Esophagus squamous epithelium (tissue), 5 donors: ENCODE measurements around the gene TK2. TPM values are rescaled to one million over a fixed set of nuclear protein-coding genes. Genes with fewer than 3 reads are reported as not detected.

ENCODE experiments used
- DNase-seq: peaks from one replicate; lab custom pipeline; 2025; lab: John Stamatoyannopoulos, UW
- H3K27ac ChIP-seq, 4 donors: fragments of 200-600 bp; sonication (generic); one replicate each; pipeline ENCODE4 v1.5.1; 2016 to 2019; ENCODE audit warnings: mild to moderate bottlenecking in 1 of 4
- H3K27me3 ChIP-seq, 4 donors: fragments of 200-600 bp; sonication (generic); 1 replicate in 3 of 4; 2 replicates in 1 of 4; pipeline versions ENCODE4 v1.5.1 to v1.6.0; 2017 to 2021; ENCODE audit warnings: antibody characterized with exemption in 1 of 4
- H3K36me3 ChIP-seq, 3 donors: fragments of 200-600 bp; sonication (generic); one replicate each; pipeline ENCODE4 v1.5.1; 2016 to 2019
- H3K4me1 ChIP-seq, 3 donors: fragments of 200-600 bp; sonication (generic); one replicate each; pipeline ENCODE4 v1.5.1; 2017 to 2019
- H3K4me3 ChIP-seq, 4 donors: fragments of 200-600 bp; sonication (generic); 1 replicate in 3 of 4; 2 replicates in 1 of 4; pipeline ENCODE4 v1.5.1; 2016 to 2019; ENCODE audit warnings: mild to moderate bottlenecking in 2 of 4, moderate library complexity in 1 of 4
- H3K9me3 ChIP-seq, 3 donors: fragments of 200-600 bp; sonication (generic); one replicate each; pipeline ENCODE4 v1.5.1; 2016 to 2019
- POLR2A ChIP-seq, 4 donors: fragments of 450-650 bp; IDR thresholded peaks; one replicate each; pipeline ENCODE4 v1.6.1; 2017; ENCODE audit warnings: antibody characterized with exemption in 4 of 4, mild to moderate bottlenecking in 4 of 4, moderate library complexity in 3 of 4
- WGBS, 2 donors: methylation state at CpG; one replicate each; pipeline ENCODE4 v1.1.5; 2018; 5-methylcytosine and 5-hydroxymethylcytosine counted together
- intact Hi-C: fragments of 100-400 bp; cut with DNase I; formaldehyde crosslinking; loops from one replicate; pipeline ENCODE4 v1.15.0; 2022
- total RNA-seq, 4 donors: library from RNA; depleted of rRNA; stranded (reverse); fragments of >200 nt; gene quantifications; one replicate each; pipeline ENCODE4 v1.1.0, GENCODE V29; 2016
- TF ChIP-seq, protein P1 (sequence below), 6 experiments: fragments of 450-650 bp in 4 of 6; fragments of 200-600 bp in 2 of 6; sonication (generic) in 2 of 6; IDR thresholded peaks; one replicate each; pipeline ENCODE4 v1.5.1; 2016 to 2019; ENCODE audit warnings: antibody characterized with exemption in 6 of 6, mild to moderate bottlenecking in 4 of 6, moderate library complexity in 4 of 6
- donor health status: DM: yes; HTN: yes; CAD: no.

TK2 gene
- total RNA-seq, 4 donors from 2014 or later: 5.6 to 22.5 (median 13.5) TPM

- intact Hi-C loops: no loop called here
- Histone ChIP-seq H3K9me3 (no peaks in the 10 kb centered on the region), H3K27me3 (no peaks in the 10 kb centered on the region), H3K4me3 (no peak overlapping the region), H3K36me3 (no peaks in the 10 kb centered on the region), H3K27ac (no peak overlapping the region), H3K4me1 (no peaks in the 10 kb centered on the region)
- no peak for DNase-seq
- WGBS, 2 donors: 90 to 91% methylated on average over 1 to 2 of the region's 2 CpGs
- TF ChIP-seq POLR2A (IDR thresholded peaks at IDR 0.05): no peak
- TF ChIP-seq, protein P1, sequence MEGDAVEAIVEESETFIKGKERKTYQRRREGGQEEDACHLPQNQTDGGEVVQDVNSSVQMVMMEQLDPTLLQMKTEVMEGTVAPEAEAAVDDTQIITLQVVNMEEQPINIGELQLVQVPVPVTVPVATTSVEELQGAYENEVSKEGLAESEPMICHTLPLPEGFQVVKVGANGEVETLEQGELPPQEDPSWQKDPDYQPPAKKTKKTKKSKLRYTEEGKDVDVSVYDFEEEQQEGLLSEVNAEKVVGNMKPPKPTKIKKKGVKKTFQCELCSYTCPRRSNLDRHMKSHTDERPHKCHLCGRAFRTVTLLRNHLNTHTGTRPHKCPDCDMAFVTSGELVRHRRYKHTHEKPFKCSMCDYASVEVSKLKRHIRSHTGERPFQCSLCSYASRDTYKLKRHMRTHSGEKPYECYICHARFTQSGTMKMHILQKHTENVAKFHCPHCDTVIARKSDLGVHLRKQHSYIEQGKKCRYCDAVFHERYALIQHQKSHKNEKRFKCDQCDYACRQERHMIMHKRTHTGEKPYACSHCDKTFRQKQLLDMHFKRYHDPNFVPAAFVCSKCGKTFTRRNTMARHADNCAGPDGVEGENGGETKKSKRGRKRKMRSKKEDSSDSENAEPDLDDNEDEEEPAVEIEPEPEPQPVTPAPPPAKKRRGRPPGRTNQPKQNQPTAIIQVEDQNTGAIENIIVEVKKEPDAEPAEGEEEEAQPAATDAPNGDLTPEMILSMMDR (IDR thresholded peaks at IDR 0.05): no peak
Measured at GRCh38 chr16:66495440-66495839, 54.5 kb downstream of the TK2 start.

- TF ChIP-seq POLR2A (IDR thresholded peaks at IDR 0.05): no peak
- Histone ChIP-seq H3K4me1 (no peaks in the 10 kb centered on the region), H3K36me3 (no peaks in the 10 kb centered on the region), H3K4me3 (no peak overlapping the region), H3K27ac (no peak overlapping the region), H3K27me3 (no peaks in the 10 kb centered on the region), H3K9me3 (no peaks in the 10 kb centered on the region)
- WGBS, 2 donors: 87 to 90% methylated on average over 2 of the region's 2 CpGs
- no peak for DNase-seq
- intact Hi-C loops: no loop called here
Measured at GRCh38 chr16:66494916-66495315, 55.0 kb downstream of the TK2 start.

DNA sequence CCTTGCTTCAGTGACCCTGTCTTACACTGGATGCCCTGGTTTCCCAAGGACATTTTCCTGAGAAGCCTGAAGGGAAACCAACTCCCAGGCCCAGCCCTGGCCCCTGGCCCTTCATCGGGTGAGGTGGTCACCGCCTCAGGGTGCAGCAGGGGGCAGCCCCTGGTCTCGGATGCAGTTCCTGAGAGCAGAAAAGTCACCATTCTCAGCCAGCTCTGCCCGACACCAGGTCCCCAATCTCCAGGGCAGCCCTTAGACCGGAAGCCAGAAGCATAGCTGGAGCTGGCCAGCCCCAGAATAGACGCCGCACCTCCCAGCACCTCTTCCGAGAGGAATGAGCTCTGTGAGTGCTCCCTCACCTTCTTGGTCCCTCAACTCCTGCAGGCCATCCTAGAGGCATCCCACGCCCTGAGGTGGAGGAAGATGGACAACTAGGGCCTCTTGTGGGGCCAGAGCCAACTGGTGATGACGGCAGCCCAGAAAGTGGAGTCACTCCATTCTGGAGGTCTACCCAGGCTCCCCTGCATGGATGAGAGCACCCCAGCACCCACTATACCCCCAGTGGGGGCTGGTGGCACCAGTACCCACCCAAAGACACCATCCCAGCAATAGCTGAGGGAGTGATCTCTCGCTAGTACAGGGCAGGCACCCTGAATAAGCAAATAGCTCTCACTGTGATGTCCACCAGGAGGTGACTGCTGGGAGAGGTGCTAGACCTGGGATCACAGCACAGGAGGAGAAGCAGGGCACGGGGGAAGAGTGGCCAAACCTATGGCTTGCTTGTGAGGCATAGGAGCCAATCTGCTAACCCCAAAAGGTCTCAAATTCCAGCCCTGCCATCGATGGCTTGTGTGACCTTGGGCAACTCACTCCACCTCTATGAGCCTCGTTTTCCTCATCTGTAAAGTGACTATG is 56.2 kb downstream of the TK2 start:
- H3K27me3 ChIP-seq: no peaks in the 10 kb centered on the region
- WGBS, 2 donors: 74 to 89% methylated on average over 3 to 8 of the region's 14 CpGs
- H3K9me3 ChIP-seq: no peaks in the 10 kb centered on the region
- H3K4me1 ChIP-seq: no peaks in the 10 kb centered on the region
- H3K36me3 ChIP-seq: no peaks in the 10 kb centered on the region
- DNase-seq: no peak
- no peak for TF ChIP-seq POLR2A (IDR thresholded peaks at IDR 0.05)
- TF ChIP-seq, protein P1 (IDR thresholded peaks at IDR 0.05): no peak
- intact Hi-C loops: no loop called here
- no peak overlapping the region for H3K27ac ChIP-seq
- H3K4me3 ChIP-seq: no peak overlapping the region

DNA sequence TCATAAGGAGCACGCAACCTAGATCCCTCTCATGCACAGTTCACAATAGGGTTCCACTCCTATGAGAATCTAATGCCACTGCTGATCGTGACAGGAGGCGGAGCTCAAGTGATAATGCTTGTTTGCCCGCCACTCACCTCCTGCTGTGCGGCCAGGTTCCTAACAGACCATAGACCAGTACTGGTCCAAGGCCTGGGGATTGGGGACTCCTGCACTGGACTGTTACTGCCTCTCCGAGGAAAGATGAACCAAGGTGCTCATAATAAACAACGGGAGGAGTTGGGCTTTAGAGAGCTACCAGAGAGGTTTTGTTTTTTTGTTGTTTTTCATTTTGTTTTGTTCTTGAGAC is 58.2 kb downstream of the TK2 start:
- Histone ChIP-seq H3K9me3 (no peaks in the 10 kb centered on the region), H3K4me1 (peaks cover 9 to 10% (median 10%) of the 10 kb centered on the region in 3 donors), H3K27ac (no peak overlapping the region), H3K4me3 (no peak overlapping the region), H3K27me3 (no peaks in the 10 kb centered on the region), H3K36me3 (no peaks in the 10 kb centered on the region)
- intact Hi-C loops: no loop called here
- 86 to 87% methylated on average over 6 to 7 of the region's 7 CpGs for WGBS, 2 donors
- TF ChIP-seq POLR2A (IDR thresholded peaks at IDR 0.05): no peak
- TF ChIP-seq, protein P1 (IDR thresholded peaks at IDR 0.05): no peak
- no peak for DNase-seq

DNA sequence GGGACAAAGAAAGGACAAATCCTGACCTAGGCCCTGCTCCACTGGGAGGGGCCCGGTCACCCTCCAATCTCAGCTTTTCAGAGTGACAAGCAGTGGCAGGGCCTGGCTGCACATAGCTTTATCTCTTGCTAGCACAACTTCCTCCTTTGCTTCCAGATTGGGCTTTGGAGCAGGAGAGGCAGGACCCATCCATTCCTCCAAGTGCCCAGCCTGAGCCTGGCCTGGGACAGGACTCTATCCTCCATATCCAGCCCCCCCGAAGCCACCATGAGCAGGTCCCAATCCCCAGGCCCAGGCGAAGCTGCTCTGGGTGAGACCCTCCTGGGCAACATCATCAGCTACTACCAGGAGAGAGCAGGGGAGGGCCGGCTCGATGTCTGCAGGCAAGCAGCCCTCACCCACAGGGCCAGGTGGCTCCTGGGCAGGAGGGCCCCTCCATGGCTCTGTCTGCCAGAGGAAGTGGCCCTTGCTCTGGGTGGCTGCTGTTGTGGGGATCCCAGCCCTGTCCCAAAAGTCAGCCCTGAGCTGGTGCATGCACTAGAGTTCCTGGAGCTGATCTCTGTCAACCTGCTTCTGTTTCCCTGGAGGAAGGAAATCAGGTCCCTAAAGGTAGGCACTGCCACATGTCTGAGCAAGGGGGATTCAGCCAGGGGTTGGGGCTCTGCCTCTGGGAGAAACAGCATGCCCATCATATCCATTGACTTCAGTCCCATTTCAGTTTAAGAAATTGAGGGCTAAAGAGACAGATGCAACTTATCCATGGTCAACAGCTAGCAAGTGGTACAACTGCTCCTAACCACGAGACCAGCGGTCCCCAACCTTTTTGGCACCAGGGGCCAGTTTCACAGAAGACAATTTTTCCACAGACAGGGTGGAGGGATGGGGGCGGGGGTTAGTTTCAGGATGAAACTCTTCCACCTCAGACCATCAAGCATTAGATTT is 58.9 kb downstream of the TK2 start:
- intact Hi-C loops: no loop called here
- WGBS, 2 donors: 63 to 83% methylated on average over 1 to 3 of the region's 8 CpGs
- DNase-seq: no peak
- Histone ChIP-seq H3K4me1 (peaks cover 14 to 17% (median 16%) of the 10 kb centered on the region in 3 donors), H3K36me3 (no peaks in the 10 kb centered on the region), H3K27ac (no peak overlapping the region), H3K9me3 (no peaks in the 10 kb centered on the region), H3K4me3 (no peak overlapping the region), H3K27me3 (no peaks in the 10 kb centered on the region)
- TF ChIP-seq POLR2A (IDR thresholded peaks at IDR 0.05): no peak
- TF ChIP-seq, protein P1 (IDR thresholded peaks at IDR 0.05): no peak
